H1 (cell line): ENCODE data around the gene TMEM150A. TPM values are rescaled to one million over a fixed set of nuclear protein-coding genes. Genes with fewer than 3 reads are reported as not detected.

ENCODE experiments used
- BACH1 ChIP-seq: IDR thresholded peaks from 2 replicates; pipeline ENCODE4 v1.6.1; 2012; ENCODE audit warnings: low read length, improper control_type of control experiment
- CBX8 ChIP-seq: fragments of 300-800, 300-1000 bp; sonication (generic); IDR thresholded peaks from 2 replicates; pipeline ENCODE4 v1.7.1; 2016; ENCODE audit warnings: low read depth, low read length, borderline replicate concordance
- EP300 ChIP-seq, 2 experiments: IDR thresholded peaks; 1 replicate in 1 of 2; 2 replicates in 1 of 2; pipeline ENCODE4 v1.6.1; 2011 to 2012; ENCODE audit warnings: low read depth in 2 of 2, low read length in 2 of 2, mild to moderate bottlenecking in 2 of 2, borderline replicate concordance in 1 of 2, inconsistent platforms in 1 of 2, moderate library complexity in 1 of 2
- HDAC6 ChIP-seq: IDR thresholded peaks from one replicate; pipeline ENCODE4 v1.7.1; 2012; ENCODE audit warnings: low read depth, mild to moderate bottlenecking, inconsistent platforms, low read length, moderate library complexity
- JUN ChIP-seq: IDR thresholded peaks from 2 replicates; pipeline ENCODE4 v1.6.1; 2011; ENCODE audit warnings: low read depth, mild to moderate bottlenecking, improper control_type of control experiment, low read length
- KDM1A ChIP-seq: fragments of 200-600, 300-600 bp; sonication (generic); IDR thresholded peaks from 2 replicates; pipeline ENCODE4 v1.7.1; 2016; ENCODE audit warnings: mild to moderate bottlenecking, low read length, borderline replicate concordance
- NRF1 ChIP-seq: IDR thresholded peaks from 2 replicates; pipeline ENCODE4 v1.6.1; 2011; ENCODE audit warnings: mild to moderate bottlenecking, low read depth, low read length, improper control_type of control experiment
- RAD21 ChIP-seq, 2 experiments: IDR thresholded peaks in 1 of 2; conservative IDR thresholded peaks in 1 of 2; 2 replicates each; pipeline ENCODE4 v1.6.1; 2011; ENCODE audit warnings: low read depth in 2 of 2, low read length in 2 of 2, improper control_type of control experiment in 1 of 2, inconsistent platforms in 1 of 2, mild to moderate bottlenecking in 1 of 2, moderate library complexity in 1 of 2
- TEAD4 ChIP-seq: IDR thresholded peaks from 2 replicates; pipeline ENCODE4 v1.6.1; 2012; ENCODE audit warnings: low read depth, low read length, inconsistent platforms, mixed read lengths
- polyA plus RNA-seq, 7 experiments: library from polyadenylated mRNA; depleted of rRNA in 3 of 7; stranded (reverse) in 5 of 7; unstranded in 2 of 7; fragments of >200 nt in 5 of 7; fragments of 200-250 nt in 2 of 7; gene quantifications; 1 replicate in 5 of 7; 2 replicates in 1 of 7; 4 replicates in 1 of 7; pipeline versions ENCODE4 v1.2.1 to v1.2.3, GENCODE V29; 2011 to 2013; ENCODE audit warnings: missing spikeins in 2 of 7, mixed read lengths in 2 of 7
- total RNA-seq: library from RNA; stranded (reverse); fragmentation: NEBNext Ultra II Directional; extraction: Animal tissue kit (Norgen Biotek cat#: 25700); gene quantifications from 2 replicates; pipeline ENCODE4 v1.2.1, GENCODE V29; 2021

The TMEM150A gene
- total and polyA plus RNA-seq, 2 of the 8 experiments (the other 6 are each of a cell fraction or from before 2014, with no cell fraction given) = 19.8 to 29.9 TPM

GRCh38 chr2:85611705-85612587 lies 9.4 kb upstream of the TMEM150A start, which contains the start of gene C2orf68 (continued):
- TF ChIP-seq CBX8 = no peak
- TF ChIP-seq EP300 (IDR thresholded peaks at IDR 0.05; ENCODE audit: borderline replicate concordance in 1 of 2, low read depth in 2 of 2, low read length in 2 of 2) = no peak
- TF ChIP-seq RAD21 (IDR thresholded peaks at IDR 0.05 in 1 of 2, conservative IDR thresholded peaks at IDR 0.05 in 1 of 2; ENCODE audit: low read depth in 2 of 2, low read length in 2 of 2) = no peak
- TF ChIP-seq HDAC6 = no peak
- TF ChIP-seq JUN = no peak
- no peak for TF ChIP-seq BACH1
- no peak for TF ChIP-seq NRF1
- no peak for TF ChIP-seq TEAD4
- no peak for TF ChIP-seq KDM1A
